HEK293T (cell line): Measurements from ENCODE around the gene TBX3.

Source experiments
- CTCF ChIA-PET: fragments of 350-600 bp; formaldehyde crosslinking; extraction: SDS; loops from one replicate; lab custom pipeline; 2021; ENCODE audit warnings: antibody characterized with exemption, inconsistent platforms; lab: Yijun Ruan, JAX
- POLR2A ChIA-PET: fragments of 350-600 bp; formaldehyde crosslinking; extraction: SDS; loops from one replicate; lab custom pipeline; 2020; ENCODE audit warnings: antibody characterized with exemption, inconsistent platforms; lab: Yijun Ruan, JAX
- DNase-seq: peaks from one replicate; pipeline ENCODE4 v3.0.0; 2012; ENCODE audit warnings: mixed read lengths; ENCODE audit errors: extremely low spot score
- ARNT ChIP-seq: fragments of 450-650 bp; IDR thresholded peaks from 2 replicates; pipeline ENCODE4 v1.6.1; 2017; ENCODE audit warnings: mild to moderate bottlenecking
- BHLHE40 ChIP-seq: fragments of 450-650 bp; IDR thresholded peaks from 2 replicates; pipeline ENCODE4 v1.6.1; 2016; ENCODE audit warnings: mild to moderate bottlenecking, moderate library complexity, borderline replicate concordance
- CTBP1 ChIP-seq: fragments of 450-650 bp; IDR thresholded peaks from 2 replicates; pipeline ENCODE4 v1.6.1; 2016; ENCODE audit warnings: borderline replicate concordance
- ELF4 ChIP-seq: fragments of 450-650 bp; IDR thresholded peaks from 2 replicates; pipeline ENCODE4 v1.6.1; 2017; ENCODE audit warnings: antibody characterized with exemption
- FOXA1 ChIP-seq: fragments of 450-650 bp; IDR thresholded peaks from 2 replicates; pipeline ENCODE4 v1.6.1; 2016; ENCODE audit warnings: mild to moderate bottlenecking
- FOXK2 ChIP-seq: fragments of 450-650 bp; IDR thresholded peaks from 2 replicates; pipeline ENCODE4 v1.6.1; 2016; ENCODE audit warnings: mild to moderate bottlenecking
- FOXM1 ChIP-seq: fragments of 450-650 bp; IDR thresholded peaks from 2 replicates; pipeline ENCODE4 v1.6.1; 2017; ENCODE audit warnings: mild to moderate bottlenecking, borderline replicate concordance
- HDGF ChIP-seq: fragments of 450-650 bp; IDR thresholded peaks from 2 replicates; pipeline ENCODE4 v1.6.1; 2017; ENCODE audit warnings: antibody characterized with exemption, borderline replicate concordance
- L3MBTL2 ChIP-seq: fragments of 450-650 bp; conservative IDR thresholded peaks from 2 replicates; pipeline ENCODE4 v1.6.1; 2016; ENCODE audit warnings: mild to moderate bottlenecking
- LEF1 ChIP-seq: fragments of 450-650 bp; IDR thresholded peaks from 2 replicates; pipeline ENCODE4 v1.6.1; 2017; ENCODE audit warnings: mild to moderate bottlenecking, borderline replicate concordance
- NFRKB ChIP-seq: fragments of 450-650 bp; IDR thresholded peaks from 2 replicates; pipeline ENCODE4 v1.6.1; 2016; ENCODE audit warnings: mild to moderate bottlenecking, moderate library complexity
- SP1 ChIP-seq: fragments of 450-650 bp; IDR thresholded peaks from 2 replicates; pipeline ENCODE4 v1.6.1; 2017
- SUZ12 ChIP-seq: fragments of 450-650 bp; IDR thresholded peaks from 2 replicates; pipeline ENCODE4 v1.6.1; 2016; ENCODE audit warnings: mild to moderate bottlenecking
- TARDBP ChIP-seq: fragments of 450-650 bp; IDR thresholded peaks from 2 replicates; pipeline ENCODE4 v1.6.1; 2016
- ZNF384 ChIP-seq: fragments of 450-650 bp; IDR thresholded peaks from 2 replicates; pipeline ENCODE4 v1.6.1; 2016
- TF ChIP-seq, protein P1 (sequence below): fragments of 450-650 bp; IDR thresholded peaks from 2 replicates; pipeline ENCODE4 v1.6.1; 2016

The TBX3 gene

DNA sequence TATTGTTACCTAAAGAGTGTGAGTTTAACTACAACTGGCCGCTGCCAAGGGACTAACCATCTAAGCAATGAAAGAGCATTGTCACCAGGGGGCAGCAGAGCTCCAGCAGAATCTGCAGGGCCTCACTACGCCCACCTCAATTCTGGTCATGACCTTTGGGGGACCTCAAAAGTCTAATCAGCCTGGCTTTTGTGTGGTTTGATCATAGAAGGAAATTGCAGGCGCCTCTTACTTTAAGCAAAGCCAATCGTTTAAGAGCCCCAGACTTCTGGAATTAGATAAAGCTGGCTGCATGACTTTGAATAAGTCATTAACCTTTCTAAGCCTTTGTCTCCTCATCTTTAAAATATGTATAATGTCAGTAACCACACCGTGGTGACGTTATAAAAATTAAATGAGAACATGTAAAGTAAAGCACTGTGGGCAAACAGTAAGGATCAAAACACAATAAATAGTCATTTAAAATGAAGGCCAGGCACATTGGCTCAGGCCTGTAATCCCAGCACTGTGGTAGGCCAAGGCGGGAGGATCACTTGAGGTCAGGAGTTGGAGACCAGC lies 58.6 kb downstream of the TBX3 start:
- no peak for TF ChIP-seq FOXK2
- no peak for TF ChIP-seq HDGF
- TF ChIP-seq SP1 = no peak
- TF ChIP-seq NFRKB = no peak
- TF ChIP-seq ELF4 = no peak
- no peak for TF ChIP-seq L3MBTL2
- no peak for TF ChIP-seq TARDBP
- TF ChIP-seq, protein P1, sequence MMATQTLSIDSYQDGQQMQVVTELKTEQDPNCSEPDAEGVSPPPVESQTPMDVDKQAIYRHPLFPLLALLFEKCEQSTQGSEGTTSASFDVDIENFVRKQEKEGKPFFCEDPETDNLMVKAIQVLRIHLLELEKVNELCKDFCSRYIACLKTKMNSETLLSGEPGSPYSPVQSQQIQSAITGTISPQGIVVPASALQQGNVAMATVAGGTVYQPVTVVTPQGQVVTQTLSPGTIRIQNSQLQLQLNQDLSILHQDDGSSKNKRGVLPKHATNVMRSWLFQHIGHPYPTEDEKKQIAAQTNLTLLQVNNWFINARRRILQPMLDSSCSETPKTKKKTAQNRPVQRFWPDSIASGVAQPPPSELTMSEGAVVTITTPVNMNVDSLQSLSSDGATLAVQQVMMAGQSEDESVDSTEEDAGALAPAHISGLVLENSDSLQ = no peak
- no peak for TF ChIP-seq LEF1
- no peak for TF ChIP-seq ARNT
- TF ChIP-seq BHLHE40 = no peak
- no peak for TF ChIP-seq SUZ12
- TF ChIP-seq CTBP1 = no peak
- TF ChIP-seq FOXA1 = no peak
- TF ChIP-seq FOXM1 = no peak
- DNase-seq = peak; percentile 61
- ChIA-PET CTCF (interaction anchor here (0.7 to 2.6 kb wide), 5 partner anchors 10 to 1130 kb away, joined by 3 to 11 read pairs (median 3); no protein-coding TSS in a partner anchor), POLR2A (no interaction called here)

DNA sequence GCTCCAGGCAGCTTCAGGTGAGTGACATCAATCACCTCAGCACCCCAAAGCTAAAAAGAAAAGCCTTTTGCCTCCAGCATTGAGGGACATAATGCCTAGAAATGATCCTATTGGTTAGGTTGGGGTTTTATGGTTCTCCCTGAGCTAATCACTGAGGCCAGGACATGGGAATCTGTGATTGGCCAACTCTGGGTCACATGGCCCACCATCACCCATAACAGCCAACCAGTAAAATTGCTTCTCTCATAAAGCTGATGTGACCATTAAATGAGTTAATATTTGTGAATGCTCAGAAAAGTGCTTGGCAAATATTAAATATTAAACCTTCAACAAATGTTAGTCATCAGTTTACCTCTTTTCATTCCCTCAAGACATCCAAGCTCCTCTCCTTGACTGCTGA lies 60.2 kb downstream of the TBX3 start:
- TF ChIP-seq ZNF384 (no peak), FOXK2 (no peak), HDGF (no peak), ELF4 (no peak)
- TF ChIP-seq, protein P1 = no peak
- ChIA-PET CTCF (interaction anchor here (0.7 to 2.6 kb wide), 5 partner anchors 8 to 833 kb away, joined by 3 to 6 read pairs (median 3); no protein-coding TSS in a partner anchor), POLR2A (interaction anchor here (1.1 kb wide), 1 partner anchor 61 kb away, joined by 3 read pairs; the partner anchor contains the start of gene TBX3)
- no peak for DNase-seq
